ENCODE measurements around the gene TALDO1.

Gene TALDO1

DNA sequence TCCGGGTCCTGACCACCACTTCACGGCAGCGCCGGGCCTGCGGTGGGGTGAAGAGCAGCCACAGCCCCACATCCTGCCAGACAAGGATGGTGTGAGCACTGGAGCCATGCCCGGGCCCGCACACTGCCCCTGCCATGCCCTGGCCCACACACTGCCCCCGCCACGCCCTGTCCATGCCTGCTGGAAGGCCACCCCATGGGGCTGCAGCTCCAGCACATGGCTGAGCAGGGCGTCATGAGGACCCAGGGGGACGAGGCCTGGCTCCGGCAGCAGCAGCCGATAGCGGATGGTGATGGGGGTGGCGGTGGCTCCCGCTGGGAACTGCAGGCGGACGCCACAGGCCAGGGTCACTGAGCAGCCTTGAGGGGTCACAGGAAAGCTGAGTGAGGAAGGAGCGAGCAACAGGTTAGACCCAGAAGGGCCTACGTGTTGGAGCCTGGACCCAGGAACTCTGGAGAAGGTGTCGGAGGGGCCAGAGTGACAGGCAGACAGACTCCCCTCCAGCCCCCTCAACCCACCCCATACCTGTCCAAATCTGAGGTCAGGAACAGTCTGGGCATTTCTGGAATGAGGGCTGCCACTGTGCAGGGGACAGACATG is 54.9 kb downstream of the TALDO1 start:
- H3K4me3 ChIP-seq (ENCODE audit: low read length), result no peak overlapping the region
- H3K9me3 ChIP-seq (ENCODE audit: control insufficient read depth, insufficient read depth, low read length), result no peaks in the 10 kb centered on the region
- TF ChIP-seq, protein P1, sequence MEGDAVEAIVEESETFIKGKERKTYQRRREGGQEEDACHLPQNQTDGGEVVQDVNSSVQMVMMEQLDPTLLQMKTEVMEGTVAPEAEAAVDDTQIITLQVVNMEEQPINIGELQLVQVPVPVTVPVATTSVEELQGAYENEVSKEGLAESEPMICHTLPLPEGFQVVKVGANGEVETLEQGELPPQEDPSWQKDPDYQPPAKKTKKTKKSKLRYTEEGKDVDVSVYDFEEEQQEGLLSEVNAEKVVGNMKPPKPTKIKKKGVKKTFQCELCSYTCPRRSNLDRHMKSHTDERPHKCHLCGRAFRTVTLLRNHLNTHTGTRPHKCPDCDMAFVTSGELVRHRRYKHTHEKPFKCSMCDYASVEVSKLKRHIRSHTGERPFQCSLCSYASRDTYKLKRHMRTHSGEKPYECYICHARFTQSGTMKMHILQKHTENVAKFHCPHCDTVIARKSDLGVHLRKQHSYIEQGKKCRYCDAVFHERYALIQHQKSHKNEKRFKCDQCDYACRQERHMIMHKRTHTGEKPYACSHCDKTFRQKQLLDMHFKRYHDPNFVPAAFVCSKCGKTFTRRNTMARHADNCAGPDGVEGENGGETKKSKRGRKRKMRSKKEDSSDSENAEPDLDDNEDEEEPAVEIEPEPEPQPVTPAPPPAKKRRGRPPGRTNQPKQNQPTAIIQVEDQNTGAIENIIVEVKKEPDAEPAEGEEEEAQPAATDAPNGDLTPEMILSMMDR (IDR thresholded peaks at IDR 0.05; ENCODE audit: low read depth, low read length, poor library complexity, severe bottlenecking), result no peak
- TF ChIP-seq EZH2phosphoT487 (IDR thresholded peaks at IDR 0.05; ENCODE audit: borderline replicate concordance, low read length), result no peak
- peaks cover 29% of the 10 kb centered on the region for H3K79me2 ChIP-seq (ENCODE audit: control insufficient read depth, low read length)
- peaks cover 54% of the 10 kb centered on the region for H3K36me3 ChIP-seq (ENCODE audit: control insufficient read depth, low read length)
- no peak overlapping the region for H3K4me2 ChIP-seq (ENCODE audit: low read length)
- H3F3A ChIP-seq (ENCODE audit: control insufficient read depth, insufficient read depth), result peaks cover 6% of the 10 kb centered on the region; the same call in 1 of the 2 replicates
- H3K9me2 ChIP-seq (replicated peaks; ENCODE audit: control insufficient read depth, low read length), result no peaks in the 10 kb centered on the region
- H3K27me3 ChIP-seq (ENCODE audit: control insufficient read depth, low read length), result no peaks in the 10 kb centered on the region
- H4K20me1 ChIP-seq (ENCODE audit: control insufficient read depth, insufficient read depth, low read depth, low read length), result no peaks in the 10 kb centered on the region
- no peak overlapping the region for H3K27ac ChIP-seq (ENCODE audit: low read depth, low read length)
- peaks cover 36% of the 10 kb centered on the region for H3K4me1 ChIP-seq (ENCODE audit: control insufficient read depth, low read length)

DNA sequence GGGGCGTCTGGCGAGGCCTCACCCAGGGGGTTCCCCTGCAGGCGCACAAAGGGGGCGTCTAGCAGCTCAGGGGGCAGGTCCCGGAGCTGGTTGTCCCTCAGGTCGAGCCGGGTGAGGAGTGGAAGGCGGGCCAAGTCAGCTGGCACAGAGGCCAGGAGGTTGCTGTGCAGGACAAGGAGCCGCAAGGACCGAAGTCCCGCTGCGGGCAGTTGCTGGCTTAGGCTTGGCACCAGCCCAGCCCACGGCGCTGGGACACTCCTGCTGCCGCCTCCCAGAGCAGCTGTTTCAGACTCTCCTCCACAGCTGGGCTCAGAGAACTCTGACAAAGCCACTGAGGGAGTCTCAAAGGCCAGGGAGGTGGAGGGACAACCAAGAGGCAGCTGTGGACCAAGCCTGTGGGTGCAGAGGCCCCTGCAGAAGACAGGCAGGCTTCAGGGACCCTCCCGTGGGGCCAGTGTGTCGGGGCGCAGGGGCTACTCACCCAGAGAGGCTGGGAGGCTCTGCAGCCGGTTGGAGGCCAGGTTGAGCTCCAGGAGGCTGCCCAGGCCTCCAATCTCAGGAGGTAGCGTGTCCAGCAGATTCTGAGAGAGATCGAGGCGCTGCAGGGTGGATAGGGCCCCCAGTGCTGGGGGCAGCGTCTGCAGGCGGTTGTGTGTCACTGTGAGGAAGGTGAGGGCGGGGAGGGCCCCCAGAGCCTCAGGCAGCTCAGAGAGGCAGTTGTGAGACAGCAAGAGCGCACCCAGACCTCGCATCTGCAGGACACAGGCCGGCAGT is 55.6 kb downstream of the TALDO1 start:
- H3K4me1 ChIP-seq (ENCODE audit: control insufficient read depth, low read length), result peaks cover 39% of the 10 kb centered on the region
- H3F3A ChIP-seq (ENCODE audit: control insufficient read depth, insufficient read depth), result peaks cover 7% of the 10 kb centered on the region
- H3K4me3 ChIP-seq (ENCODE audit: low read length), result no peak overlapping the region
- H3K9me3 ChIP-seq (ENCODE audit: control insufficient read depth, insufficient read depth, low read length), result no peaks in the 10 kb centered on the region
- no peaks in the 10 kb centered on the region for H3K9me2 ChIP-seq (replicated peaks; ENCODE audit: control insufficient read depth, low read length)
- peaks cover 27% of the 10 kb centered on the region for H3K79me2 ChIP-seq (ENCODE audit: control insufficient read depth, low read length)
- peak overlapping the region; percentile 99; the same call in 1 of the 2 replicates for H3K4me2 ChIP-seq (ENCODE audit: low read length)
- H3K36me3 ChIP-seq (ENCODE audit: control insufficient read depth, low read length), result peaks cover 53% of the 10 kb centered on the region
- H3K27me3 ChIP-seq (ENCODE audit: control insufficient read depth, low read length), result no peaks in the 10 kb centered on the region
- no peak overlapping the region for H3K27ac ChIP-seq (ENCODE audit: low read depth, low read length)
- no peaks in the 10 kb centered on the region for H4K20me1 ChIP-seq (ENCODE audit: control insufficient read depth, insufficient read depth, low read depth, low read length)
- TF ChIP-seq, protein P1 (IDR thresholded peaks at IDR 0.05; ENCODE audit: low read depth, low read length, poor library complexity, severe bottlenecking), result no peak
- TF ChIP-seq EZH2phosphoT487 (IDR thresholded peaks at IDR 0.05; ENCODE audit: borderline replicate concordance, low read length), result no peak

DNA sequence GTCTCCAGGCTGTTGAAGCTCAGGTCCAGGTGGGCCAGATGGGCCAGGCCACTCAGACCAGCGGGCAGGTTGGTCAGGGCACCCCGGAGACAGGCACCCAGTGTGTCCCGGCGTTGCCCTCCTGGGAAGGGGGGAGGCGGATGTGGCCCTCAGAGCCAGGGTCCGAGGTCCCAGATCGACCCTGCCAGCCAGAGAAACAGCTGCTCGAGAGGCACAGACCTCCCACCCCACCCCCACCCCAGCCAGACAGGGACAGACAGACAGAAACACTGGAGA is 56.1 kb downstream of the TALDO1 start:
- H3K4me3 ChIP-seq (ENCODE audit: low read length), result peak overlapping the region; percentile 91; the same call in 1 of the 2 replicates
- no peak overlapping the region for H3K27ac ChIP-seq (ENCODE audit: low read depth, low read length)
- H4K20me1 ChIP-seq (ENCODE audit: control insufficient read depth, insufficient read depth, low read depth, low read length), result no peaks in the 10 kb centered on the region
- no peaks in the 10 kb centered on the region for H3K9me2 ChIP-seq (replicated peaks; ENCODE audit: control insufficient read depth, low read length)
- no peaks in the 10 kb centered on the region for H3K27me3 ChIP-seq (ENCODE audit: control insufficient read depth, low read length)
- TF ChIP-seq, protein P1 (IDR thresholded peaks at IDR 0.05; ENCODE audit: low read depth, low read length, poor library complexity, severe bottlenecking), result no peak
- no peak for TF ChIP-seq EZH2phosphoT487 (IDR thresholded peaks at IDR 0.05; ENCODE audit: borderline replicate concordance, low read length)
- peaks cover 32% of the 10 kb centered on the region for H3K79me2 ChIP-seq (ENCODE audit: control insufficient read depth, low read length)
- peak overlapping the region; percentile 99 for H3K4me2 ChIP-seq (ENCODE audit: low read length)
- H3K36me3 ChIP-seq (ENCODE audit: control insufficient read depth, low read length), result peaks cover 54% of the 10 kb centered on the region
- peaks cover 7% of the 10 kb centered on the region for H3F3A ChIP-seq (ENCODE audit: control insufficient read depth, insufficient read depth)
- no peaks in the 10 kb centered on the region for H3K9me3 ChIP-seq (ENCODE audit: control insufficient read depth, insufficient read depth, low read length)
- peaks cover 42% of the 10 kb centered on the region for H3K4me1 ChIP-seq (ENCODE audit: control insufficient read depth, low read length)

Data from DOHH2 (cell line).